T-helper 1 cell treated with Interleukin-12 subunit alpha and Interleukin-12 subunit beta and Interleukin-4 antibody, amounts not matched to agents 30 ng/mL and 1 ng/mL, for 36 hours (primary cell): ENCODE data around the gene CDC14A. TPM values are rescaled to one million over a fixed set of nuclear protein-coding genes. Genes with fewer than 3 reads are reported as not detected.

Source experiments
- intact Hi-C: fragments of 100-400 bp; cut with micrococcal nuclease; formaldehyde crosslinking; loops from one replicate; pipeline ENCODE4 v1.15.1; 2024
- total RNA-seq: library from RNA; stranded (reverse); gene quantifications from 2 replicates; pipeline ENCODE4 v1.2.3, GENCODE V29; 2022

Gene CDC14A
- total RNA-seq, 1 donor from 2014 or later: 49.3 TPM

DNA sequence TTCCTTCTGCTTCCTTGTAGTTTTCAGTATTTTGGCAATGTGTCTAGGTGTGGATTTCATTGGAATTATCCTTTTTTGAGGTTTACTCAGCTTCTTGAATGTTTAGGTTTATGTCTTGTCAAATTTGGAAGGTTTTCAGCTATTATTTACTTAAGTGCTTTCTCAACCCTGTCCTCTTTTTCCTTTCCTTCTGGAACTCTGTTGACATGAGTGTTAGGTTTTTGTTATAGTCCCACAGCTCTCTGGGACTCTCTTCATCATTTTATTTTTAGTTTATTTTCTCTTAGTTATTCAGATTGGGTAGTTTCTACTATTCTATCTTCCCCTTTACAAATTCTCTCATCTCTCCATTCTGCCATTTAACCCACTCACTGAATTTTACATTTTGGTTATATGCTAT, 122.5 kb downstream of the CDC14A start:
- intact Hi-C loops: no loop called here

DNA sequence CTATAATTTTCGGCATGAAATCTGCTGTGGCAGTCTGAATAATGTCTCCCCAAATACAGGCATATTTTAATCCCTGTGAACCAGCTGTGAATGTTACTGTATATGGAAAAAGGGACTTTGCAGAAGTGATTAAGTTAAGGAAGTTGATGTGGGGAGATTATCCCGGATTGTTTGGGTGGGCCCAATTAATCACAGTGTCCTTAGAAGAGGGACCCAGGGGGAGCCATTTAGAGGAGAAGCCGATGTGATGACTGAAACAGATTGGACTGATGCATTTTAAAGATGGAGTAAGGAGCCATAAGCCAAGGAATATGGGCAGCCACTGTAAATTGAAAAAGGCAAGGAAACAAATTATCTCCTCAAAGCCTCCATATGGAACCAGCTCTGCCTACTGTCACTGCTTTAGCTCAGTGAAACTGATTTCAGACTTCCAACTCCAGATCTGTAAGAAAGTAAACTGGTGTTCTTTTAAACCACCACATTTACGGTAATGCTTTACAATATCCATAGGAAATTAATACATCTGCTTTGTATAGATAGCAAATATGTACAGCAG, 124.5 kb downstream of the CDC14A start:
- intact Hi-C loops: no loop called here

DNA sequence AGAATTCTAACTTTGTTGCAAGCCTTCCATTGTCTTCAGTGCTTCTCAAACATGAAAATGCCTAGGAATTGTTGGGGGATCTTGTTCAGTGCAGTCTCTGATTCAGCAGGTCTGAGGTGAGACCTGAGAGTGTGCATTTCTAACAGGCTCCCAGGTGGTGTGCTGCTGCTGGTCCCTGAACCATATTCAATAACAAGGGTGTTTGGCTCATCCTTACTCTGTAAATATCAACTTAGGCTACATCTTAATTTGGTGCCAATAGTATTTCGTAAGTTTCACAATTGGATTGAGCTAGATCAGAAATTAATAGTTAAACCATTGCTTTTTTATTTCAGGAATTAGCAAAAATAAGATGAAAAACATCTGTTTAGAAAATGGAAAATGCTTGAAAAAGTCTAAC, 126.5 kb downstream of the CDC14A start:
- intact Hi-C loops: no loop called here

DNA sequence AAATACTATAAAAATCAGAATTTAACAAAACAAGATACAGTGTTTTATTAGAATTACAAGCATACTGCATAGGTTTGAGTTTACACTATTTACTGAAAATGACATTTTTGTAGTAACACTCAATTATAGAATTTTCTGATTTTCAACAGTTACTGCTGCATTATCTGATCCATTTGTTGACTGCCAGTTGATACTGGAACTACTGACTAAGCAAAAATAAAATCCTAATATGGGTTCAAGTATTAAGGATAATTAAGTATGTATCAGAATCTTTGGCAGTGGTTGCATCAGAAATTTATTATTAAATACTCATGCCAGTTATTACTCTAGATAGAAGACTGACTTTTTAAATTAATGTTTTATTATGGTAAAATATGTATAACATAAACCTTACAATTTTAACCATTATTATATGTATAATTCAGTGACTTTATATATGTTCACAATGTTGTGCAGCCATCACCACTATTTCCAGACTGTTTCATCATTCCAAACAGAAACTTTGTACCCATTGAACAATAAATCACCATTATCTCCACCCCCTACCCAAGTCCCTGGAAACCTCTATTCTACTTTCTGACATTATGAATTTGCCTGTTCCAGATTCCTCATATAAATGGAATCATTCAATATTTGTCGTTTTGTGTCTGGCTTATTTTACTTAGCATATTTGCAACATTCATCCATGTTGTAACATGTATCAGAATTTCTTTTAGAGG, 127.5 kb downstream of the CDC14A start:
- intact Hi-C loops: no loop called here

DNA sequence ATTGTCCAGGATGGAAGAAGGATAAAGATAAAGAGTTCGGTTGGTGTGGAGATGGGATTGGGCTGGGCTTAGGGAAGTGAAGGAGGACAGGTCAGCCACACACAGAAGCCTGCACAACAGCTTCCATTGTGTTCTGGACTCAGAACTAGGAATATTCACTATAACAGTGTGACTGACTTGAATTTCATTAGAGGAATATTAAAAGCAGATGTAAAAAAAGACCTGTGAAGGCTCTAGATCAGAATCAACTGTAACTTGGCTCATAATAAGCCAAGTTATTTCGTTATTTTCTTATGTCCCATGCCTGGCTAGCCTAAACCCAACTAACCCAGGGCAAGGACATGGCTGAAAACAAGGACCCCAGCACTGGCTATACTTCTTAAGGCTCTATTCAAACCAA, 129.0 kb downstream of the CDC14A start:
- intact Hi-C loops: no loop called here

DNA sequence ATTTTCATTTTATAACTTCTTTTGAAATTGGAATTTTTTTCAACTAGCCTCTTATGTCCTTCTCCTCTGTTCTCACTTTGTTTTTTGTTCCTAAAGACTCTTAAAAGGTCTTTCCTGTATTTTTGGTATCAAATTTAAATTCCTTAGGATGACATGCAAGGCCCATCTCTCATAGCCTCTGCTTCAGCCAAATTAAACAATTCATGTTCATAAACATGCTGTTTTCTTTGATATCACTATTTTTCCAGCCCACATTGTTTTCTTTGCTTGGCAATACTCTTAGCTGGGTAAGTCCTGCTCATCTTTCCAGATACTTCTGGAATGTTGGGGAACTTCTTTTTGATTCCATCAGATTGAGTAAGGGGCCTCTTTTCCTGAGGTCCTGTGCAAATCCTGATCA, 129.9 kb downstream of the CDC14A start:
- intact Hi-C loops: no loop called here

DNA sequence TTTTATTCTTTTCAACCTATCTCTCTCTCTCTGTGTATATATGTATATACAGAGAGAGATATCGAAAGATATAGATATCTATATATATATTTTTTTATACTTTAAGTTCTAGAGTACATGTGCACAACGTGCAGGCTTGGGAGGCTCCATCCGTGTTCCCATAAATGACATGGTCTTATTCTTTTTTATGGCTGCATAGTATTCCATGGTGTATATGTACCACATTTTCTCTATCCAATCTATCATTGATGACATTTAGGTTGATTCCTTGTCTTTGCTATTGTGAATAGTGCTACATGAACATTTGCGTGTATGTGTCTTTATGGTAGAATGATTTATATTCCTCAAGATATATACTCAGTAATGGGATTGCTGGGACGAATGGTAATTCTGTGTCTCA, 130.4 kb downstream of the CDC14A start:
- intact Hi-C loops: no loop called here

DNA sequence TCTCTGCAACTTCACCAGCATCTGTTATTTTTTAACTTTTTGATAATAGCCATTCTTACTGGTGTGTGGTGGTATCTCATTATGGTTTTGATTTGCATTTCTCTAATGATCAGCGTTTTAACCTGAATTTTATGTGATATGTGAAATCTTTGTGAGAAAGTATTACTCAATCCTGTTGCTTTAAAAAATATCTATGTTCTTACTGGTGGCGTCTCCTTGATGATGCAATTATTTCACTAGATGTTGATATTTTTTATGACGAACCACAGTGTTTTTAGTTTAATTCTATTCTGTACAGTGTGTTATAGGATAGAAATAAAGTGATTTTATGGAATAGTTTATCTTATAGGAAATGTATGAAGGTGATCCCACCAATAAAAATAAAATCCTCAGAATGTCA, 130.9 kb downstream of the CDC14A start:
- intact Hi-C loops: no loop called here

DNA sequence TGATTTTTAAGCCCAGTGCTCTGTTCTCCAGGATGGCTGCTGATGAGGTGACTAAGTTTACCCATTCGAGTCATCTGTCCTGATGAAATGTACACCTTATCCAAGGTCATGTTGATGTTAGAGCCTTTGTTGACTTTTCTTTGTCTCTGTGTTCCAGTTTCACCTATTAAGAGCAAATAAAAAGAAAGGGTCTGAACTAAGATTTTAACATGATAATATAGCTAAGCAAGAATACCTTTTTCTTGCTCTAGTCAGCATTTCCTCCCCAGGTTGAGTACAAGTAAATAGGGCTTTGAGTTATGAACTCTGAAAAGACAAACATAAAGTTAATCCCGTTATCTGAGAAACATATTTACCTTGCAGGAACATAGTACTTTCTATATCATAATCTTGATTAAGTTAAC, 133.6 kb downstream of the CDC14A start:
- intact Hi-C loops: no loop called here

DNA sequence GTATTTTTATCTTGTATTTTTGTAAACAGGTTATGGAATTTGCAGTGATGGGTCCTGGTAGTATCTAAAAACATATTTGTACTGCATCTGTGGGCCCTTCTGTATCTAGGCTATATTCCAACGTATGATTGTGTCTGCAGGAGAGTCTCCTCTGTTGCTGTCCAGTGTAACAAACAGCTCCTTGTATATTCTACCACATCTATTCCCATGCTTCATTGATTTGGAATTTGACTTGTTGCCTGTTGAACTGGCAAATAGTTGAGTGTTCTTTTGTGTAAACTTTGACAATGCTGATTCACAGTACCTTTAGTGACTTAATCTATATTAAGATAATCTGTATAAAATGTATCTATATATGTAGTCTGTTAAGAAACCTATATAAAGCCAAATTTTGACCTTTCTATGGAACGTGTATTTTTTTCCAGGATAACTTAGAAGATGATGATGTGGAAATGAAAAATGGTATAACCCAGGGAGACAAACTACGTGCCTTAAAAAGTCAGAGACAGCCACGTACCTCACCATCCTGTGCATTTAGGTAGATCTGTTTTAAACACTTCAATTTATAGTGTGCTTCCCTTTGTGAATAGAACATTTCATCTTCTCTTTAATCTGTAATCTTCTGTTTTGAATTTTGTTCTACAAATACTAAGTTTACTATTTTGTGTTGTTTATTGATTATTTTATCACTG, 142.2 kb downstream of the CDC14A start:
- intact Hi-C loops: no loop called here

DNA sequence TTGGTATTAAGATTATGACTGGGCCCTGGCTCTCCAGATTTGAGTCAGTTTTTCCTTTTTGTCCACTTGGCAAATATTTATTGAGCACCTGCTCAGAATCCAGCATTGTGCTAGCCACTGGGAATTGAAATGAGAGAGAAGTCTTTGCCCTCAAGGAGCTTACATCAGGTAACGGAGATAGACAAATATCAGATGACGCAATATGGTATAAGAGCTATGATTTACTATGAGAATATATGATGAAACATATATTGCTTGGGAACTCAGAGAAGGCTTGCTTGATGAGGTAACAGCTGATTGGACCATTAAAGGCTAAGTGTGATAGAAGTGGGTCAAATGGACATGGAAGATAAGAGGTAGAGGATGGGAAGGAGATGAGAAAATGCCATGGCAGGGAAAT, 144.6 kb downstream of the CDC14A start:
- intact Hi-C loops: no loop called here

DNA sequence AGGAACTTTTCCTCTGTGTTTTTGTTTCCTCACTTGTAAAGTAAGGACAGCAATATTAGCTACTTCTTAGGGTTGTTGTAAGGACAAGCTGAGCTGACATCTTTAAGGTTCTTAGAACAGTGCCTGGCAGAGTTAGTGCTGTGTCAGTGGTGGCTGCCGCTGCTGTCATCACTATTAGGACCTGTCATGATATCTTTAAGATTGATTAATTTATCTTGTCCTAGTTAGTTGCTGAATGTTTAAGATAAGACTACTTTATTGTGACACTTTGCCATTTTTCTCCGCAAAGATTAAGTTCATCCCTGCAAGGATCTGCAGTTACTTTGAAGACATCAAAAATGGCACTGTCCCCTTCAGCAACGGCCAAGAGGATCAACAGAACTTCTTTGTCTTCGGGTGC, 145.5 kb downstream of the CDC14A start:
- intact Hi-C loops: no loop called here

DNA sequence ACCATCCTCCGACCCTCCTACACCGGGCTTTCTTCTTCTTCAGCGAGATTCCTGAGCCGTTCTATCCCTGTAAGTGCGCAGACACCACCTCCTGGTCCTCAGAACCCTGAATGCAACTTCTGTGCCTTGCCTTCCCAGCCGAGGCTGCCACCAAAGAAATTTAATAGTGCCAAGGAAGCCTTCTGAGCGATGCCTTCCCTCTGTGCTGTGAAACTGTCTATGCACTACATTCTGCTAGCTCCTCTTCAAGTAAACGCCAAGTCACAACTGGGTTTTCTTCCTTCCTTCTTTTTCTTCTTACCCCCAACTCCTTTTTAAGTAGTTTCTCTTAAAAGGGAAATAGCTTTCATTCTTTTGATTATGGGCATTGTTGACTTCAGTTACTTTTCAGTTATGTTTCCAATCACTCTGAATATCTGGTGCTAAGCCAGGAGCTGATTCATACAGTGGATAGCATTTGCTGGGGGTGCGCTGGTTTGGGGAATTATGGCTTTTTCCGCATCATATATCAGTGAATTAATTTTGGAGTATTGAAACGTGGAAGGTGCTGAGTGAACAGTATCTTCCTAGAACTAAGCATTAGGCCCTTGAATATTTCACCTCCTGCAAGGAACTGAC, 147.0 kb downstream of the CDC14A start:
- intact Hi-C loops: no loop called here

DNA sequence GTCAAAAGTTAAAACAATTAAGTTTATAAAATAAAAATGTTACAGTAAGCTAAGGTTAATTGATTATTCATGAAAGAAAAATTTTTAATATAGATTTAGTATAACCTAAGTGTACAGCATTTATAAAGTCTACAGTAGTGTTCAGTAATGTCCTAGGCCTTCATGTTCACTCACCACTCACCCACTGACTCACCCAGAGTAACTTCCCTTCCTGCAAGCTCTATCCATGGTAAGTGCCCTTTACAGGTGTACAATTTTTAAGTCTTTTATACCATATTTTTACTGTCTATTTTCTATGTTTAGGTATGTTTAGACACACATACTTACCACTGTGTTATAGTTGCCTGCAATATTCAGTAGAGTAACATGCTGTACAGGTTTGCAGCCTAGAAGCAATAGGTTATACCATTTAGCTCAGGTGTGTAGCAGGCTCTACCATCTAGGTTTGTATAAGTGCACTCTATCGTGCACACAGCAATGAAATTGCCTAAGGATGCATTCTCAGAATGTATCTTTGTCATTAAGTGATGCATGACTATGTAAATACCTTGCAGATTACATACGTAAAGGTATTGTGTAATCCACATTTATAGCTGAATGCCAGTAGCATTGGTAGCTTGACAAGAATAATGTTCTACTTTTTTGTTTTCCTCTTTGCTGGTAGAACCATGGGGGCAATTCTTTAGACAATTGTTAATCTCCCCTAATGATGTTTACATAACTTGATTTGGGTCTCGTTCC, 149.9 kb downstream of the CDC14A start:
- intact Hi-C loops: no loop called here

DNA sequence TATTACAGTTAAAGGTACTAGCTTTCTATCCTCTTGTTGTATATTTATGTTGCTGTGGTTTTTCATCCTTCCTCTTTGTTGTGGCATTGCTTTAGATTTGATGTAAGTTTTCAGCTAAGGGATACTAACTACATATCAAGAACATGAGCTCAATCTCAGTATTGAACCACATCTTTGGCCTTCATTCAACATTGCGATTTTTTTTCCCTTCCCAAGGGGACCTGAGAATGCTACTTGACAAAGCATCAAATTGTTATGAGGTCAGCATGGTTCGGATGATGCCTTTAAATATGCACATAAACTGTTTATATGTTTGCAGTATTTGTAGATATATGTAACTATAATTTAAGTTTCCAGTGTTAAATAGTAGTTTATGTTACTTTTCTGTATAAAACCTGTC, 153.9 kb downstream of the CDC14A start:
- intact Hi-C loops: no loop called here

DNA sequence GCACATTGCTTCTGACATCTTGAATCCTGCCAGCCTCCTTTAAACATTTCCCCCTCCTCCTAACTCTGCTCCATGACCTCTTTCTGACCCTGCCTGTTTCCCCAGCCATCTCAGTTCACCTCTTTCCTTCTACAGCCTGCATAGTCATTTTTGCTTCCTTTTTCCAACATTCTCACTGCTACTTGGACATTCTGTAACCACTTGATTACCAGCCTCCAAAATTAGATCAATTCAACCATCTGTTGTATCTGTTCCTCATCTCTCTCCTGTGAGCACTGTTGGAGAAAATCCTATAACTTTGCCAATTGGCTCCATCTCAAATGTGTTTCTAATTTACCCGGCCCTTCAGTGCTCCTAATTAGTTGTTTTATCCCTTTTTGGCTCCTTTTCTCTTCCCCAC, 158.1 kb downstream of the CDC14A start:
- intact Hi-C loops: no loop called here

DNA sequence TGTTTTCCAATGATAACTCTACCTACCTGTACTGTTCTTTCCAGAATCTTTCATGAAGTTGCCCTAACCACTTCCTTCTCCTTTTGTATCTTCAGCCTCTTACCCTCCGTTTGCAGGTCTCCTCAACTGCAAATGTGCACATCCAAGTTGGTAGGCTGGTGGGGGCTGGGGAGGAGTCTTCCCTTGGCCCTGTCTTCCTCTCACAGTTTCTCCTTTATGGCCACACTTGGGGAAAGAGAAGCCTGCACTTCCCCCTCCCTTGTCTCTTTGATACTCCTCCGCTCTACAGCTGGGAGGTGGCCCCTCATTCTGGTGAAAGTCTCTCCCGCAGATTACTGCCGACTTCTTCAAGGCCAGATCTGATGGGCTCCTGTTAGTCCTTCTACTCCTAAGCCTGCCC, 158.8 kb downstream of the CDC14A start:
- intact Hi-C loops: no loop called here

DNA sequence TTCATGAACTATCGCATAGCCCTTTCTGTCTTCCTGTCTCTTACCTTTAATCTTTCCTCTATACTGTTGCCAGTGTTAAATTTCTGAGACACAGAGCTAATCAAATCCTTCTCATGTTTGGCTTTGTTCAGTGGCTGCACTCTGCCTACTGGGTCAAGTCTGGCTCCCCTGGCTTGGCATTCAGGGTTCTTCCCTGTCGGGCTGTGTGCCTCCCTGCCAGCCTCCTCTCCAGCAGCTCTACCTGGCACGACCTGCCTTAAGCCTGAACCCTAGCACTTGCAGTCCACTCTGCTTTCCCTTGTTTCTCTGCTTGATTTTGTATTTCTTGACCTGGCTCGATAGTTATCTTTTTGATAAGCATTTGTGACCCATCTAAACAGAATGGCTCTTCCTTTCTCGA, 159.5 kb downstream of the CDC14A start:
- intact Hi-C loops: no loop called here

DNA sequence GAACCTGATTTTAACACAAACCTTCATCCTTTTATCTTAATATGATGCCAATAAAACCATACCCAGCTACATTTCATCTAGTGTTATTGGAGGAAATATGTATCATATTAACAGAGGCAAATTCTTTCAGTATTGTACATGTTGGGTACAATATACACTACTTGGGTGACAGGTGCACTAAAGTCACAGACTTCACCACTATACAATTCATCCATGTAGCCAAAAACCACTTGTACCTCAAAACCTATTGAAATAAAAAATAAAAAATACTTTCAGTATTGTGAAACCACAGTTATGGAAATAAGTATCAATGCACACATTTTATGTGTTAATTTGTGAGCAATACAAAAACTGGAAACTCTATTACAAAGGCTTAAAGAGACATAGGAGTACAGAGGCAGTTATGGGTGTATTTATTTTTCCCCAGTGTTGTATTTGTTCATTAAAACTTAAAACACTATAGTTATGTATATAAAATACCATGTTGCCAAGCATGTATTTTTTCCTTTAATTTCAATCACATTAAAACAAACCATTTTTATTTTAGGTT, 160.6 kb downstream of the CDC14A start:
- intact Hi-C loops: no loop called here

DNA sequence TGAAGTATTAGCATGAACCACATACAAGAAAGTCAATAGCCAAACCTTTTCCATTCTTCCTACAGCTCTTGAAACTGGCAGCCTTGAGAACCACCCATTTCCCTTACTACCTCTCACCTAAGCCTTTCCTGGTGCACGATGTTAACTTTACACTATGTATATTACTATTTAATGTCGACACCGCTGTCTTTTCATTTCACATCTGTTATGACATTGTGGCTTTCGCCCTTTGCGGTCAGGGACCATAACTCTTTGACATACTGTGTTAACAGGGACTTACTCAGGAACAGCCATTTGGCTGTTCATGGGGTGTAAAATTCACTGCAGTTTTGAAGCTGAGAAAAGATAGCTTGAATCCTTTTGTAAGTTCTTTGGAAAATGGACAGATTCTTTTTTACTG, 164.6 kb downstream of the CDC14A start:
- intact Hi-C loops: no loop called here

DNA sequence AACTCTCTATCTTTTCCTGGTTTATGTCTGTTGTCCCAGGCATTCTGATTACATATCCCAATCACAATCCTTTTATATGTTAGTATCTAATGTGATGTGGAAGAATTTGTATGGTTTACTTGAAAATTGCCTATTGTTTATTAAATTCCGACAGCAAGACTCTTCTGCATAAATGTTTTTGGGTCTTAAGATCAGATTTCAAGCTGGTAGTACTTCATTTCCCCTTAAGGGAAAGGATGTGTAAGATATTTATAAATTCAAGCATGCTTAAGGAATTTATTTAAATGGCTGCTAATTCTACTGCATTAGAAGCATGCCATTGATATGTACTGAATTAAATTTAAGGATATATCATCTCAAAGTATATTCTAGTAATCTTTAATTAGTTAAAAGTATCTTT, 165.2 kb downstream of the CDC14A start:
- intact Hi-C loops: no loop called here

DNA sequence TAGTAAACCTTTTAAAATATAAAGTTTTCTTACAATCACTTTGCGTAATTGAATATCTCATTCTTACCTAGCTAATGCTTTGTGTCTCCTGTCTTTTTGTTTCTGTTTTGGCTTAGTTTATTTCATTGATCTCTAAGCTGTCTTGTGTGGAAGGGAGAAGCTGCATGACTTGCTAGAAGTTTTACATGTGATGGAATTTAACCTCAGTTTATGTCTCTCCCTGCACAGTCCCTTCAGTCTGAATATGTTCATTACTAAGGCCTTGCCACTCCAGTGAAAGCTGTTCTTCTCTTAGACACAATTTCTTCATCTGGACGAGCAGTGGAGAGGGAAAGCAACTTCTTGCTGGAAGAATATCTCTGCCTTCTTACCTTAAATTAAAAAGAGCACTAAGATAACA, 165.7 kb downstream of the CDC14A start:
- intact Hi-C loops: no loop called here
